Mucosa of descending colon (tissue), 3 donors: Measurements from ENCODE around the gene ZNRD2. TPM values are rescaled to one million over a fixed set of nuclear protein-coding genes. Genes with fewer than 3 reads are reported as not detected.

Source experiments
- ATAC-seq: fragments of 200-7000 bp; cut with Tn5 transposase; one replicate; pipeline ENCODE4 v1.9.1; 2020; ENCODE audit warnings: mild to moderate bottlenecking, moderate library complexity
- DNase-seq, 3 donors: peaks; one replicate each; pipeline ENCODE4 v3.0.0-alpha.2; 2020
- H3K36me3 ChIP-seq: fragments of 200-600 bp; one replicate; pipeline ENCODE4 v1.8.0; 2021; ENCODE audit warnings: low read depth, mild to moderate bottlenecking
- H3K4me1 ChIP-seq: fragments of 200-600 bp; one replicate; pipeline ENCODE4 v1.8.0; 2021; ENCODE audit warnings: low read depth, mild to moderate bottlenecking
- H3K4me3 ChIP-seq: fragments of 200-600 bp; one replicate; pipeline ENCODE4 v1.8.0; 2021; ENCODE audit warnings: mild to moderate bottlenecking
- H3K9me3 ChIP-seq: fragments of 200-600 bp; one replicate; pipeline ENCODE4 v1.8.0; 2021; ENCODE audit warnings: mild to moderate bottlenecking
- CTCF ChIP-seq: fragments of 200-600 bp; IDR thresholded peaks from one replicate; pipeline ENCODE4 v1.8.0; 2022; ENCODE audit warnings: antibody characterized with exemption, mild to moderate bottlenecking
- intact Hi-C, 2 donors: fragments of 100-400 bp; cut with DNase I in 1 of 2; cut with micrococcal nuclease in 1 of 2; formaldehyde crosslinking; loops; one replicate each; pipeline versions ENCODE4 v1.11.0 to v1.11.1; 2022; cut with DNase I, micrococcal nuclease
- total RNA-seq, 3 donors: library from RNA; stranded (reverse); fragmentation: NEBNext Ultra II Directional in 2 of 3; extraction: Animal tissue kit (Norgen Biotek cat#: 25700) in 2 of 3; gene quantifications; one replicate each; pipeline versions ENCODE4 v1.2.1 to v1.2.4, GENCODE V29; 2021 to 2023
- donor health status: DM: no; HTN: no; CAD: no; lungs with moderate emphysema.
- donor health status: DM: no; HTN: no; CAD: no.
- donor health status: DM: no; HTN: yes; CAD: no.

The ZNRD2 gene
- total RNA-seq, 3 donors from 2014 or later = 20.9 to 24.6 (median 21.0) TPM

GRCh38 chr11:65553301-65554001, 16.8 kb upstream of the ZNRD2 start:
- Histone ChIP-seq H3K36me3 (no peaks in the 10 kb centered on the region), H3K4me1 (peaks cover 20% of the 10 kb centered on the region), H3K4me3 (no peak overlapping the region), H3K9me3 (no peaks in the 10 kb centered on the region)
- no peak for TF ChIP-seq CTCF
- DNase-seq (peak; percentile 52 to 79 (median 64)), ATAC-seq (peak; percentile 1)
- intact Hi-C loops = no loop called here

GRCh38 chr11:65554057-65554818, 16.0 kb upstream of the ZNRD2 start:
- Histone ChIP-seq H3K36me3 (no peaks in the 10 kb centered on the region), H3K9me3 (no peaks in the 10 kb centered on the region), H3K4me3 (no peak overlapping the region), H3K4me1 (peaks cover 27% of the 10 kb centered on the region)
- ATAC-seq (no peak), DNase-seq (no peak)
- no peak for TF ChIP-seq CTCF
- intact Hi-C loops = no loop called here

GRCh38 chr11:65554842-65555430, 15.3 kb upstream of the ZNRD2 start:
- Histone ChIP-seq H3K36me3 (no peaks in the 10 kb centered on the region), H3K4me1 (peaks cover 34% of the 10 kb centered on the region), H3K9me3 (no peaks in the 10 kb centered on the region), H3K4me3 (no peak overlapping the region)
- no peak for ATAC-seq
- intact Hi-C loops = no loop called here
- no peak for DNase-seq
- no peak for TF ChIP-seq CTCF

GRCh38 chr11:65555693-65556231, 14.5 kb upstream of the ZNRD2 start:
- no peak for ATAC-seq
- intact Hi-C loops = no loop called here
- DNase-seq = peak in 1 of 3 donors; percentile 44
- H3K9me3 ChIP-seq = no peaks in the 10 kb centered on the region
- no peaks in the 10 kb centered on the region for H3K36me3 ChIP-seq
- peaks cover 39% of the 10 kb centered on the region for H3K4me1 ChIP-seq
- no peak overlapping the region for H3K4me3 ChIP-seq
- no peak for TF ChIP-seq CTCF

GRCh38 chr11:65556470-65557279, 13.6 kb upstream of the ZNRD2 start:
- H3K36me3 ChIP-seq = no peaks in the 10 kb centered on the region
- ATAC-seq = no peak
- no peaks in the 10 kb centered on the region for H3K9me3 ChIP-seq
- DNase-seq = no peak
- no peak for TF ChIP-seq CTCF
- intact Hi-C loops = no loop called here
- peaks cover 32% of the 10 kb centered on the region for H3K4me1 ChIP-seq
- no peak overlapping the region for H3K4me3 ChIP-seq
